GM19240 (cell line): ENCODE measurements around the gene SNU13.
"Not testable (repeated sequence)": the region's sequence is repeated elsewhere in the genome, so short reads cannot be mapped to it uniquely, and the experiment has no call there.

Experiments
- DNase-seq: peaks from one replicate; pipeline ENCODE4 v3.0.0; 2011; ENCODE audit warnings: low spot score; ENCODE audit not compliant: insufficient read length

Gene SNU13

DNA sequence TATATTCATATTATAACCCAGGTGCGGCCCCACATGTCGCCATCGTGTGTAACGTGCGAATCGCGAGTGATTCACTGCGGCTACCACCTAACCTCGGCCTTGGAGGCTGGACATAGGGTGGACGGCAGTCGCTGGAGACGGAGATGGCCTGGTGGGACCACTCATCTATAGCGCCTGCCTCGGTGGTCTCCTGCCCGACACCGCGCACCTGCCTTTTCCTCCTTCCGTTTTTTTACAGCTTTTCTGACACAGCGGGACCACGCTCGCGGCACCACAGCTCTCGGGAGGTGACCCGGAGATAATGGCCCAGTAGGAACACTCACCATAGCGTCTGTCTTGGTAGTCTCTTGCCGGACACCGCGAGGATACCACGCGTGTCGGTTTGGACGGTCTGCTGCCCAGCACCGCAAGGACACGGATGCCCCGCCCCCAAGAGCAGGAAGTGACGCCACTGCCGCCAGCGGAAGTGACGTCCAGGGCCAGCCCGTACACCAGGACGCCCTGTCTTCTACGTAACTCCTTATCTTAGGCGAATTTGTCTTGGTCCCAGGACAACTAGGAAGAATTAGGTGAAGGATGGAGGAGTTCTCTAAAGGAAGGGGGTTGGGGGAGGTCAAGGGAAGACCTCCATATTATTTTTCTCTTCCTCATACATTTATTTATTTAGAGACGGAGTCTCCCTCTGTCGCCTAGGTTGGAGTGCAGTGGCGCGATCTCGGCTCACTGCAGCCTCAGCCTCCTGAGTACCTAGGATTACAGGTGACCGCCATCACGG lies 6.4 kb downstream of the SNU13 start:
- peak; percentile 67 for DNase-seq

- DNase-seq, result no peak
These were observed 7.1 kb downstream of the SNU13 start for GRCh38 chr22:41681616-41682015.

GRCh38 chr22:41676134-41676533 lies 12.5 kb downstream of the SNU13 start:
- DNase-seq, result no peak

- DNase-seq, result no peak
These were observed 13.8 kb downstream of the SNU13 start for GRCh38 chr22:41674846-41675340.

GRCh38 chr22:41672780-41673509 lies 15.7 kb downstream of the SNU13 start:
- DNase-seq, result no peak

- DNase-seq, result not testable (repeated sequence)
These were observed 16.6 kb downstream of the SNU13 start for GRCh38 chr22:41672096-41672495.

DNA sequence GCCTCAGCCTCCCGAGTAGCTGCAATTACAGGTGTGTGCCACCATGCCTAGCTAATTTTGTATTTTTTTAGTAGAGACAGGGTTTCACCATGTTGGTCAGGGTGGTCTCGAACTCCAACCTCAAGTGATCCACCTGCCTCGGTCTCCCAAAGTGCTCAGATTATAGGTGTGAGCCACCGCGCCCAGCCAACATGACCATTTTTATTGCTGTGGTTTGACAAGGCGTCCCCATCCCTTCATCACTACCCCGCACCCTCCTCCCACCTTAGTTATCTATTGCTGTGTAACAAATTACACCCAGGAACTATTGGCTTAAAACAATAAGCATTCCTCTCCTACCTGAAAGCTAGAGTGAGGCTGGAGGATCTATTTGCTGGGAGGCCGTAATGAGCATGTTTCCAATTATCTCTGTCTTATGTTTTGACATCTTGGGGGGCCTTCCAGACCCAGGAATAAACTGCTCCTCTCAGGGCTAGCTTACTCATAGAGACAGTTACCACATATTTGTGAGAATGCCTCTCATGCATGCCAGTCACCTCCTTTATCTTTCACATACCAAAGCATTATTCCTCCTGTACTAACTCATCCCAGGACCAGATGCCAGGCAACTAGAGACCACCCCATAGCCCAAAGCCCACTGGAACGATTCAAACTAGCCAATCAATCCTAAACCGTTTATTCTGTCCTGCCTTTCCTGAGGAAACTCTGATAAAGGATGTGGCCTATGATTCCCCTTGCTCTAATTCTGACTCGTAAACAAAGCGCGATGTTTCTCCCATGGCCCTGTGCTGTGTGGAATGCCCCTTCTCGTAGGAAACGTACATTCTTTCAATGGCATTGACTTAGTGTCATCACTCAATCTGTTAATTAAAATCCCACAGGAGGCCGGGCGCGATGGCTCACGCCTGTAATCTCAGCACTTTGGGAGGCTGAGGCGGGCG lies 19.4 kb downstream of the SNU13 start:
- DNase-seq, result no peak

DNA sequence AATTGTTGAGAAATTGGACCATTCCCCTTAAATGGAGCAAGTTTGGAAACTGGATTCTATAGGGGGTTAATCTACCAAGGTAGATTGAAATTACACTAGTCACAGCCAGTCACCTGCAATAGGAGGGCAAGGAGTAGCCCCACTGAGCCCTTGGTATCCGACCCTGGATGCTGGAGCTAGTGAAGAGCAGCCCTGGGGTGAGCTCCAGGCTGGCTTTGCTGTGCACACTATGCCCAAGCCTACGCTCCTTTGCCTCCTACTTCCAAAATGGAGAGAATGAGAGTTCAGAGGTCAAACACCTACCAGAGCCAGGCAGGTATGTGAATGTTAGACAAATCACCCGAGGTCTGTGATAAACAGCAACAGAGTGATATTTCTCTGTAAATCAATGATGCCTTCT lies 23.7 kb downstream of the SNU13 start:
- no peak for DNase-seq

- no peak for DNase-seq
These were observed 24.2 kb downstream of the SNU13 start for GRCh38 chr22:41664490-41664889.

DNA sequence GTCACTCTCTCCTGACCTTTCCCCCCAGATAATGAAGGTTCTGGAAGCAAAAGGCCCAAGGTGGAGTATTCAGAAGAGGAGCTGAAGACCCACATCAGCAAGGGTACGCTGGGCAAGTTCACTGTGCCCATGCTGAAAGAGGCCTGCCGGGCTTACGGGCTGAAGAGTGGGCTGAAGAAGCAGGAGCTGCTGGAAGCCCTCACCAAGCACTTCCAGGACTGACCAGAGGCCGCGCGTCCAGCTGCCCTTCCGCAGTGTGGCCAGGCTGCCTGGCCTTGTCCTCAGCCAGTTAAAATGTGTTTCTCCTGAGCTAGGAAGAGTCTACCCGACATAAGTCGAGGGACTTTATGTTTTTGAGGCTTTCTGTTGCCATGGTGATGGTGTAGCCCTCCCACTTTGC lies 25.1 kb downstream of the SNU13 start:
- not testable (repeated sequence) for DNase-seq

DNA sequence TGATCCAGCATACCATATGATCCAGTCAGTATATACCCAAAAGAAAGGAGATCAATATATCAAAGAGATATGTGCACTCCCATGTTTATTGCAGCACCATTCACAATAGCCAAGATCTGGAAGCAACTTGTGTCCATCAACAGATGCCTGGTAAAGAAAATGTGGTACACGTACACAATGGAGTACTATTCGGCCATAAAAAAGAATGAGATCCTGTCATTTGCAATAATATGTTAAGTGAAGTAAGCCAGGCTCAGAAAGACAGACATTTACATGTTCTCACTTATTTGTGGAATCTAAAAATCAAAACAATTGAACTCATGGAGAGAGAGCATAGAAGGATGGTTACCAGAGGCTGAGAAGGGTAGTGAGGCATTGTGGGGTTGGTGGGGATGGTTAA lies 27.0 kb downstream of the SNU13 start:
- DNase-seq, result no peak

- no peak for DNase-seq
These were observed 27.6 kb downstream of the SNU13 start for GRCh38 chr22:41661088-41661487.

DNA sequence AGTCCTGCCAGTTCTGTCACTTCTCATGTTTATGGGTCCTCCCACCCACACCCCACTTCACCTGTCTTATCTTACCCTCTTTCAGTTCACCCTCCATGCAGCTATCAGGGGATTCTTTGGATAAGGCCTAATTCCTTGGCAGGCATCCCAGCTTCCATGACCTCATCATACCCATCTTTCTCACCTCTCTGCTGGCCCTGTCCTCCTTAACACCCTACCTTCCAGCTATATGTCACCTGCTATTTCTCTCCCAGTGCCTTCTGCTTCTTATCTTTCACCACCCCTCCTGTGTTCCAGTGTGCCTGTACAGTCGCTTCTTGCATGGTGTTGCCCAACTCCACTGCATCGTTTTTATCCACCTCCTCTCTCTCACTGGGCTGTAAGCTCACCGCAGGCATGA lies 28.3 kb downstream of the SNU13 start:
- DNase-seq, result no peak

DNA sequence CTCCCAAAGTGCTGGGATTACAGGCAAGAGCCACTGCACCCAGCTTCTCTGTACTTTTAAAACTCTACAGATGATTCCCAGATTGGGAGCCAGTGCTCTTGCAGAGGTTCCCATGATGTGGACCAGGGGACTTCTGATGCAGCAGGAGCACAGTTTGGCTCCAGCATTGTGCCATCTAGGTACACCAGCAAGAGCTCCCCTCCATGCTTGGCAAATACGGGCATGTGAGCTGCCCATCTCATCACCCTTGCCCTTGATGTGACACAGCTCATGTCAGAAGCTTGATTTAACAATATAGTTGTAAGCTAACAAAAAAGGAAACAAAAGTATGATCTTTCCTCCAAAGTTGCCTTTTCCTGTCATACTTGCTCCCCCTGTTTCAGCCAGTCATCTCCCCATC lies 28.7 kb downstream of the SNU13 start:
- DNase-seq, result no peak

DNA sequence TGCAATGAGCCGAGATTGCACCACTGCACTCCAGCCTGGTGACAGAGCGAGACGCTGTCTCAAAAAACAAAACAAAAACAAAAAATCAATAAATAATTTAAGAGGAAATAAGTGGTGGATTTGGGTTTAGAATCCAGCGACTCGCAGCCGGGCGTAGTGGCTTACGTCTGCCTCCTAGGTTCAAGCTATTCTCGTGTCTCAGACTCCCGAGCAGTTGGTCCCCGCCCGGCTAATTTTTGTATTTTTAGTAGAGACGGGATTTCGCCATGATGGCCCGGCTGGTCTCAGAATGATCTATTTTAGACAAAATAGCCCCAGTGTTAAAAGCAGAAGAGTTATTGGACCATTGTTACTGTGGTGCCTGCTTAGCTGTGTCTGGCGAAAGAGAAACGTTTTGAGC lies 29.8 kb downstream of the SNU13 start:
- DNase-seq, result no peak

- DNase-seq, result no peak
These were observed 31.0 kb downstream of the SNU13 start for GRCh38 chr22:41657709-41658108.

DNA sequence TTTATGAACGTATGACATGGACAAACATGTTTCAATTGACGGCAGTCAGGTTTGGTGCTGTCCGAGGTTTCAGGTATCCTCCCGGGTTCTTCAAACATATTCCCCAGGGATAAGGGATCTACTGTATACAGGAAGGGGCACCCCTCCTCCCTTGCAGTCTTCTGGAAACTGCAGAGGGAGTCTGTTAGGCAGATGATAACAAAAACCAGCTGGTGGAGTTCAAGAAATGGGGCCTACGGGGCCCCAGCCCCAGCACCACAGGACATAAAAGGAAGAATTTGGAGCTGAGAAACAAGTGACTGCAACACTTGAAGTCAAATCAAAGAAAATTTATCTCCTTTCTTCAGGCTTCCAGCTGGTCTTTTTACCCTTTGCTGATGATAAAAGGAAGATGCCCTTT lies 32.1 kb downstream of the SNU13 start:
- no peak for DNase-seq

DNA sequence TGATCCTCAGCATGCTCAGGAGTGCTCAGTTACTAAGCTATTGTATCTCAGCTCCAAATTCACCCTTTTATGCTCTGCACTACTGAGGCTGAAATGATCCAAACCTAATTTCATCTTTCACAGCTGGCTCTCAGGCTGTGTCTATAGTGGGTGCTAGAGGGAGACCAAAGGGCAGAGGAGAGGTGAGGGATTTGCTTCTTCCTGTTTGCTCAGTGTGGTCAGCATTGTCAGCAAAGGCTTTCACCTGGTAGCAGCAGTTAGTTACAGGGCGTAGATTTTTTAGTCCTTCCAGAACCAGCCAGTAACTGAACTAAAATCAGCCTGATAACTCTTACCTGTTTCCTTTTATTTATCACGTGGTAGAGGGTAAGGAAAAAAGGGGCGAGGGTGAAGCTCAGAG lies 34.3 kb downstream of the SNU13 start:
- no peak for DNase-seq

DNA sequence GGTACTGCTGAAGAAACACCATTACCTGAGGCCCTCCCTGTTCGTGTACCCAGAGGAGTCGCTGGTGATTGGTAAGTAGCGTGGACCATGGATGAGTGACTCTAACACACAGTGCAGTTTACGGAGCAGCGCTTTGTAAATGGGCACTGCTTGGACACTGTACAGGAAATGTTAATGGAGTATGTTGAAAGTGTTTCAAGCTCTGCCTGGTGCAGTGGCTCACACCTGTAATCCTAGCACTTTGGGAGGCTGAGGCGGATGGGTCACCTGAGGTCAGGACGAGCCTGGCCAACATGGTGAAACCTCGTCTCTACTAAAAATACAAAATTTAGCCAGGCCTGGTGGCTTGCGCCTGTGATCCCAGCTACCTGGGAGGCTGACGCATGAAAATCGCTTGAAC lies 37.8 kb downstream of the SNU13 start:
- no peak for DNase-seq

GRCh38 chr22:41650229-41650628 lies 38.4 kb downstream of the SNU13 start:
- no peak for DNase-seq

GRCh38 chr22:41648432-41648831 lies 40.2 kb downstream of the SNU13 start:
- DNase-seq, result no peak

- DNase-seq, result no peak
These were observed 40.9 kb downstream of the SNU13 start for GRCh38 chr22:41647771-41648170.
